Thoracic aorta (tissue), 2 donors: ENCODE measurements around the gene MAPK6. TPM values are rescaled to one million over a fixed set of nuclear protein-coding genes. Genes with fewer than 3 reads are reported as not detected.

Source experiments
- ATAC-seq: fragments of 150-250 bp; one replicate; pipeline ENCODE4 v1.8.0; 2017; ENCODE audit warnings: low read depth; ENCODE audit not compliant: insufficient number of reproducible peaks, low FRiP score
- DNase-seq: peaks from one replicate; pipeline ENCODE4 v3.0.0-alpha.2; 2020; ENCODE audit warnings: low spot score
- H3K27ac ChIP-seq, 2 donors: fragments of 200-600 bp; sonication (generic); 1 replicate in 1 of 2; 2 replicates in 1 of 2; pipeline ENCODE4 v1.5.1; 2016; ENCODE audit warnings: mild to moderate bottlenecking in 2 of 2, moderate library complexity in 2 of 2
- H3K27me3 ChIP-seq: fragments of 200-600 bp; sonication (generic); replicated peaks from 2 replicates; pipeline ENCODE4 v1.6.0; 2016; ENCODE audit warnings: mild to moderate bottlenecking; ENCODE audit not compliant: insufficient read depth
- H3K36me3 ChIP-seq: fragments of 200-600 bp; sonication (generic); one replicate; pipeline ENCODE4 v1.5.1; 2016
- H3K4me1 ChIP-seq, 2 donors: fragments of 200-600 bp; sonication (generic); 1 replicate in 1 of 2; 2 replicates in 1 of 2; pipeline versions ENCODE4 v1.5.1 to v1.6.0; 2016; ENCODE audit warnings: low read depth in 2 of 2, mild to moderate bottlenecking in 1 of 2; ENCODE audit not compliant: control insufficient read depth in 1 of 2
- H3K4me3 ChIP-seq: fragments of 200-600 bp; sonication (generic); 2 replicates; pipeline ENCODE4 v1.5.1; 2016; ENCODE audit warnings: mild to moderate bottlenecking
- H3K9me3 ChIP-seq: fragments of 200-600 bp; sonication (generic); 2 replicates; pipeline ENCODE4 v1.5.1; 2016
- CTCF ChIP-seq: fragments of 200-600 bp; sonication (generic); IDR thresholded peaks from one replicate; pipeline ENCODE4 v1.5.1; 2019; ENCODE audit warnings: antibody characterized with exemption
- total RNA-seq, 2 donors: library from RNA; depleted of rRNA; stranded (reverse); fragments of >200 nt; gene quantifications; one replicate each; pipeline versions ENCODE4 v1.1.0 to v1.2.3, GENCODE V29; 2016

The MAPK6 gene
- total RNA-seq, 2 donors from 2014 or later = 11.2 to 24.8 TPM

GRCh38 chr15:52099651-52100272 is 80.7 kb downstream of the MAPK6 start:
- no peak overlapping the region for H3K27ac ChIP-seq
- H3K4me1 ChIP-seq = peaks cover 6 to 12% of the 10 kb centered on the region in 2 donors
- no peak overlapping the region for H3K4me3 ChIP-seq
- no peaks in the 10 kb centered on the region for H3K36me3 ChIP-seq
- DNase-seq (no peak), ATAC-seq (no peak)
- TF ChIP-seq CTCF = no peak
- H3K27me3 ChIP-seq = no peaks in the 10 kb centered on the region
- H3K9me3 ChIP-seq = no peaks in the 10 kb centered on the region

GRCh38 chr15:52100807-52101442 is 81.9 kb downstream of the MAPK6 start:
- DNase-seq = no peak
- ATAC-seq = peak; percentile 17

GRCh38 chr15:52101542-52102323 is 82.7 kb downstream of the MAPK6 start:
- no peak for TF ChIP-seq CTCF
- peaks cover 6 to 12% of the 10 kb centered on the region in 2 donors for H3K4me1 ChIP-seq
- ATAC-seq (no peak), DNase-seq (no peak)
- no peak overlapping the region for H3K27ac ChIP-seq
- H3K4me3 ChIP-seq = no peak overlapping the region
- H3K36me3 ChIP-seq = no peaks in the 10 kb centered on the region
- H3K9me3 ChIP-seq = no peaks in the 10 kb centered on the region
- H3K27me3 ChIP-seq = no peaks in the 10 kb centered on the region

More at GRCh38 chr15:52100807-52101442, 81.9 kb downstream of the MAPK6 start:
- TF ChIP-seq CTCF = no peak
- Histone ChIP-seq H3K36me3 (no peaks in the 10 kb centered on the region), H3K27ac (no peak overlapping the region), H3K4me1 (peaks cover 6 to 12% of the 10 kb centered on the region in 2 donors), H3K9me3 (no peaks in the 10 kb centered on the region), H3K4me3 (no peak overlapping the region), H3K27me3 (no peaks in the 10 kb centered on the region)

- no peak for TF ChIP-seq CTCF
- DNase-seq (no peak), ATAC-seq (no peak)
- Histone ChIP-seq H3K9me3 (no peaks in the 10 kb centered on the region), H3K27ac (no peak overlapping the region), H3K4me1 (peaks cover 6 to 12% of the 10 kb centered on the region in 2 donors), H3K36me3 (no peaks in the 10 kb centered on the region), H3K27me3 (no peaks in the 10 kb centered on the region), H3K4me3 (no peak overlapping the region)
Measured at GRCh38 chr15:52102463-52102862, 83.4 kb downstream of the MAPK6 start.
